Measurements from ENCODE around the gene VPS51.

DNA sequence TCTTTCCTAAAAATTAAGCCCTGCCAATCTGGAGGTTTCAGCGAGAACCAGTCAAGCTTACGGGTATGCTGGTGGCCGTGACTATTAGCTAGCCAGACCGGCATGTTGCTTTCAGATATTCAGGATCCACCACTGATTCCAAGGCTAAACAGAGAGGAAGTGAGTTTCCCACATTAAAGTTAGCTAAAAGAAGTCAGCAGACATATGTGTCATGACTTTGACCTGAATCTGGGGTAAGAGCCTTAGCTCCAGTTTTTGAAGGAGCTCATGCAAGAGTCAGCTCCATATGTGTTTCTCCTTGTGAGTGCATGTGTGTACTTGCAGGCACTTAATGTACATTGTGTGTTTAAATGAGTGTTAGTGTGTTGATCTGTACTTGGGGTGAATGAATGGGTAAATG, 10.6 kb upstream of the VPS51 start:
- TF ChIP-seq POLR2A (IDR thresholded peaks at IDR 0.05; ENCODE audit: borderline replicate concordance, extremely low read depth, insufficient read depth, insufficient read length) (no peak), CTCF (IDR thresholded peaks at IDR 0.05 in 2 of 3, conservative IDR thresholded peaks at IDR 0.05 in 1 of 3; ENCODE audit: borderline replicate concordance in 1 of 3, insufficient read depth in 1 of 3, low read depth in 2 of 3, low read length in 2 of 3) (no peak), FOSL1 (IDR thresholded peaks at IDR 0.05; ENCODE audit: low read depth) (no peak)

Data from HCT116 (cell line).